ACC112 (cell line): ENCODE results near the gene BCL2.

Experiments used
- H2AFZ ChIP-seq: fragments of 200-600 bp; sonication (generic); one replicate; pipeline ENCODE4 v1.6.0; 2017; ENCODE audit warnings: antibody characterized with exemption, low read length; ENCODE audit not compliant: unreplicated experiment
- H3K27ac ChIP-seq: fragments of 200-600 bp; sonication (generic); 2 replicates; pipeline ENCODE4 v1.5.1; 2014; ENCODE audit warnings: low read depth, mild to moderate bottlenecking, antibody characterized with exemption, low read length, moderate library complexity
- H3K27me3 ChIP-seq: fragments of 200-600 bp; sonication (generic); 2 replicates; pipeline ENCODE4 v1.6.1; 2014; ENCODE audit warnings: mild to moderate bottlenecking, antibody characterized with exemption, low read length, moderate library complexity, mixed read lengths; ENCODE audit not compliant: insufficient read depth
- H3K36me3 ChIP-seq: fragments of 200-600 bp; sonication (generic); 2 replicates; pipeline ENCODE4 v1.6.1; 2016; ENCODE audit warnings: mild to moderate bottlenecking, antibody characterized with exemption, low read length, moderate library complexity, mixed read lengths; ENCODE audit not compliant: insufficient read depth
- H3K4me1 ChIP-seq: fragments of 200-600 bp; sonication (generic); one replicate; pipeline ENCODE4 v1.6.1; 2016; ENCODE audit warnings: low read length, mixed read lengths; ENCODE audit not compliant: insufficient read depth, unreplicated experiment, control insufficient read depth
- H3K4me3 ChIP-seq: fragments of 200-600 bp; sonication (generic); 2 replicates; pipeline ENCODE4 v1.5.1; 2014; ENCODE audit warnings: mild to moderate bottlenecking, low read depth, low read length
- H3K79me2 ChIP-seq: fragments of 200-600 bp; sonication (generic); one replicate; pipeline ENCODE4 v1.6.0; 2016; ENCODE audit warnings: low read length; ENCODE audit not compliant: control insufficient read depth, unreplicated experiment, insufficient read depth

The BCL2 gene

DNA sequence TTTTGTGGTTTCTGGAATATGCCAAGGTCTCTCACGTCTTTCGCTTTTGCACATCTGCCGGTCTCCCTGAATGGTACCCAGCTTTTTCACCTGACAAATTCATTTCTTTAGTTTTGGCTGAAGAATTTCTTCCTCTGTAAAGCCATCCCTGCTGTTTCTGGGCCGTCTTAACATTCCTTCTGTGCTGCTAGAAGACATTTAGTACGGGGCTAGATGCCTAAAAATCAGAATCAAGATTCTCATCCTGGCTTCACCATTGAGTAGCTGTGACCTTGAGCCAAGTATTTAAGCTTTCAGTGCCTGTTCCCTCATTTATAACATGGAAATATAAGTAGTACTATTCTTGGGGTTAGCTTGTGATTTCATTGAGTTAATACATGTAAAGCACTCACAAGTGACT, 6.4 kb upstream of the BCL2 start:
- Histone ChIP-seq H3K4me3 (no peak overlapping the region), H3K4me1 (peaks cover 9% of the 10 kb centered on the region), H3K36me3 (peaks cover 9% of the 10 kb centered on the region), H3K27me3 (no peaks in the 10 kb centered on the region), H3K27ac (no peak overlapping the region), H2AFZ (no peak overlapping the region), H3K79me2 (no peaks in the 10 kb centered on the region)

DNA sequence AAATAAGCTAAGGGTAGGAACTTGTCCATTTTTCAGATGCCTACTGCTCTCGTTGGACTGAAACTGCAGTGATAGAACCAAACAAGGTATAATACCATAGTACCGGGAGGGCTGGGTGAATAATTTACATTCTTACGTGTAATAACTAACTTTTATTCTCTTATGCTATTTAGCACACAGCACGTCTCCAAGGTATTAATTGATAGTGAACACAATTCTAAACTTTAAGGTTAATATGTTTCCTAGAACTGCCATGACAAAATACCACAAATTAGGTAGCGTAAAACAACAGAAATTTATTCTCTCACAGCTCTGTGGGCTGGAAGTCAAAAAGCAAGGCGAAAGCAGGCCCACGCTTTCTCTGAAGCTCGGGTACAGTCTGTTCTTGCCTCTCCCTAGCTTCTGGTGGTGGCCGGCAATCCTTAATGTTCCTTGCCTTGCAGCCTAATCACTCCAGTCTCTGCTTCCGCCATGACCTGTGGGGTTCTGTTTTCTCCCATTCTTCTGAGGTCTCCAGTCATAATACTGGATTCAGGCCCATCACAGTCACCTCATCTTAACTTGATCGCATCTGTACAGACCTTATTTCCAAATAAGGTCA, 5.6 kb upstream of the BCL2 start:
- Histone ChIP-seq H3K27ac (no peak overlapping the region), H2AFZ (no peak overlapping the region), H3K4me1 (peaks cover 9% of the 10 kb centered on the region), H3K4me3 (no peak overlapping the region), H3K36me3 (peaks cover under 1% of the 10 kb centered on the region), H3K27me3 (no peaks in the 10 kb centered on the region), H3K79me2 (no peaks in the 10 kb centered on the region)

DNA sequence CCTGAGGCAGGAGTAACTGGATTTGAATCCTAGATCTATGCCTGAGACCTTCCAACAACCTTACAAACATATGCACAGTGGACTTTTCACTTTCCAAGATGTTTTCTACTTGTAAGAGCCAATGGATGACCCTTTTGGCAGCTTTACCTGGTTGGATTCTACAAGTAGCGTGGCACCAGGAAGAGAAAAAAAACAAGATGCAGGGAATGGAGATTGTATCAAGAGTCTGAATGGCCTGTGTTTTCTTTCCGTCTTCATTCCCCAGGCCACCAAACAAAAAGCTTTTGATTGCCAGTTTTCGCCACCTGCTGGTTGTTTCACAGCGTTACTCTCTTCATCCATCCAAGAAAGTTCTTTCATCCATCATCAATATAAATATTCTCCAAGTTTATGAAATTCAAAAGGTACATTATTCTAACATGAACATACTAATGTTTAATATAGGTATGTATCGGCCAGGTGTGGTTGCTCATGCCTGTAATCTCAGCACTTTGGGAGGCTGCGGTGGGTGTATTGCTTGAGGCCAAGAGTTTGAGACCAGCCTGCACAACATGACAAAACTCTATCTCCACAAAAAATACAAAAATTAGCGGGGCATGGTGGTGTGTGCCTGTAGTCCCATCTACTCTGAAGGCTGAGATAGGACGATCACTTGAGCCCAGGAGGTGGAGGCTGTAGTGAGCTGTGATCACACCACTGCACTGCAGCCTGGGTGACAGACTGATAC, 3.5 kb upstream of the BCL2 start:
- Histone ChIP-seq H3K27me3 (peaks cover 9% of the 10 kb centered on the region; the same call in 1 of the 2 replicates), H3K4me3 (0 out of 2 replicates have a peak overlapping the region, but pooled peaks have one; percentile 13), H3K36me3 (no peaks in the 10 kb centered on the region), H3K27ac (no peak overlapping the region), H3K4me1 (peaks cover 10% of the 10 kb centered on the region), H2AFZ (peak overlapping the region; percentile 84), H3K79me2 (no peaks in the 10 kb centered on the region)

DNA sequence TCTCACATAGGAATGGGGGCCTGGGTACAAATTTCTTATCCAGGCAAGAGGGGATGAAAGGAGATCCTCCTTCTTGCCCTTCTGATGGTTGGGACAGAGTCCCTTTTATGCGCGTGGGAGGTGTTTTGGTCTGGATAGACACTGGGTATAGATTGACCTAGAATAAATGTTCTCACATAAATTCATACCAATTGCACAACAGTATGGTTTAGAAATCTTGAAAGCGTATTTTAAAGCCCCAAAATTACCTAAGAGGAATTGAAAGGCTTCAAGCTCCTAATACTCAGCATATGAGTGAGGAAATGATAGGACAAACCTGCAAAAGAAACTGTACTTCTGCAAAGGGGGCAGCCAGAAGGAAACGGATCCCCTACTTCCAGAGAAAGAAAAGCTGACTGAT, 2.6 kb upstream of the BCL2 start:
- 0 out of 2 replicates have a peak overlapping the region, but pooled peaks have one; percentile 13 for H3K4me3 ChIP-seq
- no peaks in the 10 kb centered on the region for H3K36me3 ChIP-seq
- H3K4me1 ChIP-seq, result peaks cover 19% of the 10 kb centered on the region
- H2AFZ ChIP-seq, result no peak overlapping the region
- H3K27ac ChIP-seq, result no peak overlapping the region
- peaks cover 17% of the 10 kb centered on the region for H3K27me3 ChIP-seq
- H3K79me2 ChIP-seq, result no peaks in the 10 kb centered on the region

DNA sequence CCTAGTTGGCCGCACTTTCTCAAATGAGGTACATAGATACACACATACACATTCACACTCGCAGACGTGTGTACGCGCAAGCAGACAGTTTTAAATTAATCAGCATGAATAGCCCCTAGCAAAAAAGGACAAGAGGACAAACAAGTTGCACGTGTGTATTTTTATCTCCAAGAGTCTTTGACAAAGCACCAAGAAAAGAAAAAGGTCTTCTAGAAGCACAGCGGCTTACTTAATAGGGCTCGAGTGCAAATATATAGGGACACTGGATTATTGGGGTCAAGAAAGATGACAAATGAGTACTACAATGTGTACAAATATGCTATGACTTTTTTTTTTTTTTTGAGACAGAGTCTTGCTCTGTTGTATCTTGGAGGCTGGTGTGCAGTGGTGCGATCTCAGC, 1.7 kb upstream of the BCL2 start:
- H2AFZ ChIP-seq, result no peak overlapping the region
- H3K27ac ChIP-seq, result no peak overlapping the region
- no peaks in the 10 kb centered on the region for H3K79me2 ChIP-seq
- H3K27me3 ChIP-seq, result peaks cover 26% of the 10 kb centered on the region
- no peaks in the 10 kb centered on the region for H3K36me3 ChIP-seq
- H3K4me1 ChIP-seq, result peaks cover 27% of the 10 kb centered on the region
- no peak overlapping the region; the same call in 1 of the 2 replicates for H3K4me3 ChIP-seq

DNA sequence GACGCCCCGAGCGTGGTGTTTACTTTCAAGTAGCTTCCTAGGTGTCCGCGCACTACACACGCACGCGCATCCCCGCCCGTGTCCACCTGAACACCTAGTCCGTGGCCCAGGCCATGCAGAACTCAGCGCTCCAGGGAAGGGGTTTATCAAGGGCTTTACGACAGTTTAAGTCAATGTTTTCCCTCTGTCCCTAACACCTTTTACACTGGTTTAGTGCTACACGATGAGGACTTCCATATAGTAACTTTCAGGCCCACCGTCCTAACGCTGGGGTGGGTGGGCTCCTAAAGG, 1.4 kb upstream of the BCL2 start:
- no peak overlapping the region for H3K27ac ChIP-seq
- H3K27me3 ChIP-seq, result peaks cover 30% of the 10 kb centered on the region
- peak overlapping the region; percentile 80 for H3K4me3 ChIP-seq
- H3K36me3 ChIP-seq, result no peaks in the 10 kb centered on the region
- H2AFZ ChIP-seq, result no peak overlapping the region
- H3K79me2 ChIP-seq, result no peaks in the 10 kb centered on the region
- H3K4me1 ChIP-seq, result peaks cover 27% of the 10 kb centered on the region

DNA sequence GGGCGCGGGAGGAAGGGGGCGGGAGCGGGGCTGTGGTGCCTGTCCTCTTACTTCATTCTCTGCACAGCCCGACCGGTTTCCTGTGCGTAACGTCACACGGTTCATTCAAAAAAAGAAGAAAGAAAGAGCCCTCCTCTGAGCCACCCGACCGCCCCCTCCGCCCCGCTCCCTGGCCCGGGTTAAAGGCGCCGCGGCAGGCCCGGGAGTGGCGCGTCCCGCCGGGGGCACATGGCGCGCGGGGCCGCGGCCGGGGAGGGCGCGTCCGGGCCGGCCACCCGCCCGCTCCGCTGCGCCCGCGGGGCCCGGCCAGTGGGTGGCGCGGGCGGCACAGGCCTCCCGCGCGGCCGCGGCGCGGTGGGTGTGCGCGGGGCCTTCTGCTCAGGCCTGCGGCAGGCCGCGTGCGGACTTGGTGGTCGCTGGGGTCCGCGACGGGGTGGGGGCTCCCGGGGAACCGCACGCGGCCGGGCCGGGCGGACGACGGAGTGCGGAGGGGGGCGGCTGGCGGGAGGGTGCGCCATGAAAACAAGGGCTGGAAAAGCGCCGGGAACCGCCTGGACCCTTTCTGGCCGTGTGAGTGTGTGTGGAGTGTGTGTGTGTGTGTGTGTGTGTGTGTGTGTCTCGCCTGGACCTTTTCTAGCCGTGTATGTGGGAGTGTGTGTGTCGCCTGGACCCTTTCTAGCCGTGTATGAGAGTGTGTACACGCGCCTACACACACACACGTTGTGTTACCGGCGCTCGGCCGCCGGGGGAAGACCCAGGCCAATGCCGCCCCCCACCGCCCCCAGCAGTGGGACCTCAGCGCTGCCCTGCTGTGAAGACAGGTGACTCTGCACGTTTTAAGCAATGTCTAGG, 780 bp upstream of the BCL2 start:
- Histone ChIP-seq H3K36me3 (no peaks in the 10 kb centered on the region), H2AFZ (peak overlapping the region; percentile 78), H3K4me3 (peak overlapping the region; percentile 80), H3K27ac (no peak overlapping the region; the same call in 1 of the 2 replicates), H3K27me3 (peaks cover 34% of the 10 kb centered on the region), H3K79me2 (no peaks in the 10 kb centered on the region), H3K4me1 (peaks cover 27% of the 10 kb centered on the region)

DNA sequence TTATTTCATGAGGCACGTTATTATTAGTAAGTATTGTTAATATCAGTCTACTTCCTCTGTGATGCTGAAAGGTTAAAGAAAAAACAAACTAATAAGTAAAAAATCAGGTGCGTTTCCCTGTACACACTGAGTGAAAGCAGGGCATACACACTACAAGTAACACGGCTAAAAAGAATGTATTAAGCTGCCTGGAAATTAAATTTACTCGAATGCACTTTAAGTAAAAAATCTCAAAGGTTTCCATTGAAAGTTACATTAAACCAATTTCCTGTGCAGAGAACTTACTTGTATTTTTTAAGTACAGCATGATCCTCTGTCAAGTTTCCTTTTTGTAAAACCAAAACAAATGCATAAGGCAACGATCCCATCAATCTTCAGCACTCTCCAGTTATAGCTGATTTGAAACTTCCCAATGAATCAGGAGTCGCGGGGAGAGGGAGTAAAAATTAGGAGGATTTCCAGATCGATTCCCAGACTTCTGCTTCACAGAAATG, 633 bp downstream of the BCL2 start:
- Histone ChIP-seq H3K27ac (no peak overlapping the region), H3K36me3 (no peaks in the 10 kb centered on the region), H3K4me3 (peak overlapping the region; percentile 81), H3K4me1 (peaks cover 27% of the 10 kb centered on the region), H3K27me3 (peaks cover 45% of the 10 kb centered on the region), H2AFZ (peak overlapping the region; percentile 44), H3K79me2 (no peaks in the 10 kb centered on the region)

DNA sequence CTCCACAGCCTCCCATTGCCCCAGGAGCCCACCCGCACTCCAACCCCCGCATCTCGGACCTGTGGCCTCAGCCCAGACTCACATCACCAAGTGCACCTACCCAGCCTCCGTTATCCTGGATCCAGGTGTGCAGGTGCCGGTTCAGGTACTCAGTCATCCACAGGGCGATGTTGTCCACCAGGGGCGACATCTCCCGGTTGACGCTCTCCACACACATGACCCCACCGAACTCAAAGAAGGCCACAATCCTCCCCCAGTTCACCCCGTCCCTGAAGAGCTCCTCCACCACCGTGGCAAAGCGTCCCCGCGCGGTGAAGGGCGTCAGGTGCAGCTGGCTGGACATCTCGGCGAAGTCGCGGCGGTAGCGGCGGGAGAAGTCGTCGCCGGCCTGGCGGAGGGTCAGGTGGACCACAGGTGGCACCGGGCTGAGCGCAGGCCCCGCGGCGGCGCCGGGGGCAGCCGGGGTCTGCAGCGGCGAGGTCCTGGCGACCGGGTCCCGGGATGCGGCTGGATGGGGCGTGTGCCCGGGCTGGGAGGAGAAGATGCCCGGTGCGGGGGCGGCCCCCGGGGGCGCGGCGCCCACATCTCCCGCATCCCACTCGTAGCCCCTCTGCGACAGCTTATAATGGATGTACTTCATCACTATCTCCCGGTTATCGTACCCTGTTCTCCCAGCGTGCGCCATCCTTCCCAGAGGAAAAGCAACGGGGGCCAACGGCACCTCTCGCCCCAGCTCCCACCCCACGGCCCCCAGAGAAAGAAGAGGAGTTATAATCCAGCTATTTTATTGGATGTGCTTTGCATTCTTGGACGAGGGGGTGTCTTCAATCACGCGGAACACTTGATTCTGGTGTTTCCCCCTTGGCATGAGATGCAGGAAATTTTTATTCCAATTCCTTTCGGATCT, 1.3 kb downstream of the BCL2 start:
- no peak overlapping the region for H3K27ac ChIP-seq
- H3K27me3 ChIP-seq, result peaks cover 52% of the 10 kb centered on the region
- H3K79me2 ChIP-seq, result no peaks in the 10 kb centered on the region
- peak overlapping the region; percentile 81 for H3K4me3 ChIP-seq
- H2AFZ ChIP-seq, result peak overlapping the region; percentile 27
- H3K4me1 ChIP-seq, result peaks cover 27% of the 10 kb centered on the region
- H3K36me3 ChIP-seq, result no peaks in the 10 kb centered on the region

DNA sequence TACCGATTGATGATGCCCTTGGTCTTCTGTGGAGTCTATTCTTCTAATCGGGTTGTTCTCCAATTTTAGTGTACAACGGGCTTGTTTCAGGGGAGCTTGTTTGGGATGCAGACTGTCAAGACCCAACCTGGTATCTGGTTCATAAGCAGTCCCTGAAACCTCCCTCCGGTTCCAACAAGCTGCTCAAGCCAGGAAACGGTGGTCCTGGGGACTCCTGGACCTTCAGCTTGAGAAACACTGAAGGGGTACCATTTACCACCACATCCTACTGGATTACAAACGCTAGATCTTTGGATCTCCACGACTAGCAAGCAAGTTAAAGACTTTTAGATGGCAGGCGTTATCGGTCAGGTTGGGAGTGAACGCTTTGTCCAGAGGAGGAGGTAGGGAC, 2.0 kb downstream of the BCL2 start:
- H2AFZ ChIP-seq, result no peak overlapping the region
- no peaks in the 10 kb centered on the region for H3K36me3 ChIP-seq
- peaks cover 55% of the 10 kb centered on the region for H3K27me3 ChIP-seq
- H3K79me2 ChIP-seq, result no peaks in the 10 kb centered on the region
- peaks cover 23% of the 10 kb centered on the region for H3K4me1 ChIP-seq
- no peak overlapping the region for H3K27ac ChIP-seq
- H3K4me3 ChIP-seq, result peak overlapping the region; percentile 81
